Inflammatory macrophage treated with lipopolysaccharide for 4 hours (primary cell): ENCODE data around the gene MLLT3.

Experiments used
- DNase-seq: peaks from one replicate; pipeline ENCODE4 v3.0.0-alpha.2; 2020

MLLT3 gene

GRCh38 chr9:20508242-20508641, 114.1 kb downstream of the MLLT3 start:
- peak; percentile 42 for DNase-seq

- DNase-seq = peak; percentile 81
Measured at GRCh38 chr9:20507431-20507830, 114.9 kb downstream of the MLLT3 start.

GRCh38 chr9:20506099-20506900, 116.0 kb downstream of the MLLT3 start:
- DNase-seq = no peak

DNA sequence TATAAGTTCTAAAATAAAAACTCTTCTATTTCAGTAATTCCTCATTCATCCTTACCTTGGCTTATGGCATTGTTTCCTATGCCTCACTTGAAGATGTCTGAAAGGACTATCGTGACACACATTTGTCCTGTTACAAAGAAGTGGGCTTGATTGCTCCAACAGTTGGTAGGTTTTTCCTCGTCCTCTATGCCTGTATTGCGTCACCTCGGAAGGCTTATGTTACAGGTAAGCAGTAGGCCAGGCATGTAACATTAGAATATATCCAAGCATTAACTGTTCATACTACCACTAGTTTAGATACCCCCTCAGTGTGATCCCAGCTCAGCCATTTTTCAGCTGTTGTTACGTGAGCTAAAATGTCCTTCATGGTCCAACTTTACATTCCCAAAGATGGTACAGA, 116.7 kb downstream of the MLLT3 start:
- no peak for DNase-seq

DNA sequence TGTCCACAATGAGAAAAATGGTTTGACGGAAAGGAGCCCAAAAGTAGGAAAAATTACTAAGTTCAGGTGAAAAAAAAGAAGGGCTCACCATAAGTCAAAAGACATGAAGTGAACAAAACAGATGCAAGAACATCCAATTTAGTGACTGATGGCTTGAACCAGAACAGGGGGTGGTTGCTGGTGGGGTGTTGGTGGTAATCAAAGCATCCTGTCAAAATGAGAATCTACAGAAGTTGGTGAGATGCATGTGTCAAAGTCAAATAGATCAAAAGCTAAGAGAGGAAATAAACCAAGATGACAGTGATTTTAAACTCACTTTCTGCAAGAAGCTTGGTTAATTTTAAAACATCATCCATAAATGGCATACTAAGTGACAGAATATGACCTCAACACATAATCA, 117.4 kb downstream of the MLLT3 start:
- no peak for DNase-seq

GRCh38 chr9:20500101-20500500, 122.2 kb downstream of the MLLT3 start:
- no peak for DNase-seq

DNA sequence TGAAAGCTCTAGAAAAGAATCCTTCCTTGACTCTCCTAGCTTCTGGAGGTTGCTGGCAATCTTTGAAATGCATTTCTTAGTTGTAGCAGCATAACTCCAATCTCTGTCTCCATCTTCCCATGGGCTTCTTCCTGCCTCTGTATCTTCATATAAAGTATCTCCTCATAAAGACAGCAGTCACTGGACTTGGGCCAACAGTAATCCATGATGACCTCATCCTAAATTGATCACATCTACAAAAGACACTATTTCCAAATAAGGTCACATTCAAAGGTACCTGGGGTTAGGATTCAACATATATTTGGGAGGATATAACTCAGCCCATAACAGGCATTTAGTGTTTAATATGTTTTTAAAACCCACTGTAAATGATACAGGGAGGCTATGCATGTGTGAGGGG, 123.3 kb downstream of the MLLT3 start:
- no peak for DNase-seq

DNA sequence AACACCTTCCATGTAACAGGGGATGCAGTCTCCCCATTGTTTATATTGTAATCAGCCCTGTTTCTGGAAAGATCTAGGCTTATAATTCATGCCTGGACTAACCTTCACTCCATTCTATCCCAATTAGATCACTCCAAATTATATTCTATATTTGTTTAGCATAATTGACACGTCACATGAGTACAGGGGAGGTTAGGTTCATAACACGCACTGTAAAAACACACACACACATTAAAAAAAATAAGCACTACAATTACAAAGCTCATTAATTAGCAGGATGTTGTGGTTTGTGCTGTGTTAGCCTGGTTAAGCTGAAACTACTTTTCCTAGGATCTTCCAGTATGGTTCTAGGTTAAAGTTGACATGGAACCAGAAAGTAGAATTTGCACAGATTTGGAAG, 126.0 kb downstream of the MLLT3 start:
- DNase-seq = no peak

- no peak for DNase-seq
Measured at GRCh38 chr9:20495098-20495497, 127.2 kb downstream of the MLLT3 start.

DNA sequence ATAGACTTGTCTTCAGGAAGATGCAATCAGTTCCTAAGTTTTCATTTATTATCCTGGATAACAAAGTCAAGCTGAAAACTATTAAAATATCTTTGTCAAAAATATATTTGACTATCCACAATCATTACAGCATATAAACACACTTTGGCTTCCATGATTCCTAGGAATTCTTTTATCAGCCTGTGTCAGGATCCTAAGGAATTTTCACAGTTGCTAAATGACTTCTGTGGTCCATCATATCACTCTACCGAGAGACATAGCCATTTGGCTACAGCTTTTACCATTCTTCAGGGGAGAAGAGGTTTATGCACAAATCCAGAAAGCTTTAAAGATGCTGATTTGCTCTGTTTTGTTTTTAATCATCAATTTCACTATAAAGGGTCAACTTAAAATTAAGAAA, 128.3 kb downstream of the MLLT3 start:
- no peak for DNase-seq

- DNase-seq = no peak
Measured at GRCh38 chr9:20492772-20493171, 129.5 kb downstream of the MLLT3 start.

- DNase-seq = no peak
Measured at GRCh38 chr9:20491612-20492011, 130.7 kb downstream of the MLLT3 start.

DNA sequence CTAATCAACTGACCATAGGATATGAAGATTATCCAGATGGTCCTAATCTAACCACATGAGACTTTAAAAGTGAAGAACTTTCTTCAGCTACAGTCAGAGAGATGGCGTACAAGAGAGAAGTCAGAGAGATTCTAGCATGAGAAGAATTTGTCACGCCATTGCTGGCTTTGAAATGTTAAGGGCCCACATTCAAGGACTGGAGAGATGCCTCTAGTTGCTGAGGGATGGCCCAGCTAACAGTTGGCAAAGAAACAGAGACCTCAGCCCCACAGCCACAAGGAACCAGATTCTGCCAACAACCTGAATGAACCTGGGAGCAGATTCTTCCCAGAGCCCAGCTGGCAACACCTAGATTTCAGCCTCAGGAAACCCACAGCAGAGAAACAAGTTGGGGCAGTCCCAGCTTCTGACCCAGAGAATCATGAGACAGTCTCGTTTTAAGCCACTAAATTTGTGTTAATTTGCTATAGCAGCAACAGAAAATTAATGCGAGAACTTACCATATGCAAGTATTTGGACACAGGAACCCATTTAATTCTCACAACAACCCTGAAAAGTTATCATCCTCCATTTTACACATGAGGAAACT, 132.0 kb downstream of the MLLT3 start:
- DNase-seq = no peak

- no peak for DNase-seq
Measured at GRCh38 chr9:20488691-20489090, 133.6 kb downstream of the MLLT3 start.

DNA sequence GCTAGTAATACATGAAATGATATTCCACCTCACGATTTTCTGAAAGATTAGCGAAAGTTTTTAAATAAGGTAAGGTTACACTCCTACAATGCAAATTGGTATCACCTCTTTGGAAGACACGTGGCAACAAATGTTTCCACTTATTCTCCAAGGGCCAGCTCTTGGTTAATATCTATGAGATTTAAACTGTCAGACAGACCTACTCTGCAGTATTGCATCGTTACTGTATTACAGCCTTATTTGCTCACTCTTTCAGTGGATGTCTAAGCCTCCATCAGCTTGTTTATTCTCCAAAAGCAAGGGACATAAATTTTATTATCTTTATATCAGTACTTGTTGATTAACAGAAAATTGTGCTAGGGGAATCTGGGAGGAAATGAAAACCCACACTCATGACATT, 135.7 kb downstream of the MLLT3 start:
- DNase-seq = no peak

DNA sequence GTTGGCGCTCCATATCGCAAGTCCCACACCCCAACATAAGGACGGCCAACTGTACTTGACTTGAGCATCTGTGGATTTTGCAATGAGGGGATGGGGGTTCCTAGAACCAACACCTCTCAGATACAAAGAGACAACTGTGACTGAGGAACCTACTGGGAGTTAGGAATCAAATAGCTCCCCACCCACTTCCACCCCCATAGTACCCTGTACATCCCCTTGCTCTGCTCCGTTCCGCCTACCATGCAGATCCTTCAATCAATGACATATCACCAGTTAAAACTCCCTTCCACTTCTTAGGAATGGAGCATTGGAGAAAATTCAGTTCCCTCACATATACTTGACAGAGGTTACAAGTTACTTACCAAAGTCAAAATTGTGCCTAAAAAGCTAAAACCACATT, 140.9 kb downstream of the MLLT3 start:
- no peak for DNase-seq

- no peak for DNase-seq
Measured at GRCh38 chr9:20480249-20480648, 142.1 kb downstream of the MLLT3 start.

DNA sequence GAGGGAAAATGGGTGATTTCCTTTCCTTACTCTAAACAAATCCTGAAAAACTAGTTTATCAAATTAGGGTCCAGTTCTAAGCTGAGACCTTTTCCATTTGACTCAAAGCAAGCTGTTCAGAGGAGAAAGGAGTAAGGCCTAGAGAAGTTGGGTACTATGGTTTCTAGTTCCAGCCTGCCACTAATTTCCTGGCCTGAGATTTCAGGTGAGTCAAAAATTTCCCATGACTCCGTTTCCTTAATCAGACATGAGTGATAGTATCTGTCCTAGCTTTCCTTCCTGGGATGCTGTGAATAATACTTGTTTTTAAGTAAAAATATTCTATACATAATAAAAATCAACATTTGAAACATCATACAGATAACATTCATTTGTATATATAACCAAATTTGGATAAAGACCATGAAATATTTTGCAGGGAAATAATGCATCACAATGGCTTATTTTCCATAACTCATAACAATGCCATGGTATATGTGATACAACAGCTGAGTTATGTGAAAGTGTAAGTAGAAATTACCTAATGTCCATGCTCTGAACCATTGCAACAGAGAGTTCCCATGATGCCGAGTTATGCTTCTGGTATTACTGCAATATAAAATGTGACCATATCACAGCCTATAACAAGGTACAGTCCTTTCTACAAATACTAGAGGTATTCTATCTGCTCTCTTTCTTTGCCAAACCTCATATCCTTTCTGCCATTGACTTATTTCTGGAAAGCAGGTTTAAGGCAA, 142.7 kb downstream of the MLLT3 start:
- DNase-seq = peak; percentile 55

GRCh38 chr9:20478786-20479185, 143.5 kb downstream of the MLLT3 start:
- no peak for DNase-seq

DNA sequence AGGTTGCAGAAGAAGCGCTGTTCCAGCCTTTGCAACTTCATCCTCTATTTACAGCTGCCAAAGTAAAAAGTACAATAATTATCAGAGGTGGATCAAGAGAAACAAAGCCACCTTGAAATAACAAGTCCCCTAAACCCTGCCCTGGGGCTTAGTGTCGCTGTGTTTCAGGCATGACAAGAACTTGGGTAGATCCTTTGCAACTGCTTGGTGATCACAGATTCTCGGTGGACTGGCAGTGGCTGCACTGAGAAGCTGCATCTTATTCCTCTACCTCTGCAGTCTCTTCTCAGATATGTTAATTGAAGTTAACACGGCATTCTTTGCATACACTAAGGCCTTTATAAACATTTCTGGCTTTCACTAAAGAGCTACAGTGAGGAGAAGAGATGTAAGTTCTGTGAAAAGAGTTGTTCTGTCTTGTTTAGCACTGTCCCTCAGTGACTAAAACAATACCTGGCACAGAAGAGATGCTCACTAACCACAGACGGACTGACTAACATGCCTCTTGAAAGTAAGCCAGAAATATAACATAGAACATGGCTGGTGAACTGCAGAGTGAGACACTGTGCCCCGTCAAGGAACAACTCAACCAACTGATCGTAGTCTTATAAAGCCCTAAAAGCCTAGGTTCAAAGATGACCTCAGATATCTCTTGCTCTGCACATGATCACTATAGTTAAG, 144.2 kb downstream of the MLLT3 start:
- DNase-seq = no peak

- DNase-seq = no peak
Measured at GRCh38 chr9:20476912-20477521, 145.3 kb downstream of the MLLT3 start.

- no peak for DNase-seq
Measured at GRCh38 chr9:20474496-20474895, 147.8 kb downstream of the MLLT3 start.

GRCh38 chr9:20473515-20474013, 148.7 kb downstream of the MLLT3 start:
- no peak for DNase-seq
